Activated CD4-positive, alpha-beta T cell treated with anti-CD3 and anti-CD28 coated beads, Interleukin-2, amount 10 ng/mL, durations not matched to agents 24 days and 14 days (primary cell): ENCODE data around the gene FTO. TPM values are rescaled to one million over a fixed set of nuclear protein-coding genes. Genes with fewer than 3 reads are reported as not detected.
A peak's percentile ranks its signal among the peaks of the same experiment; 100 is the strongest.

ENCODE experiments used
- DNase-seq: peaks from one replicate; pipeline ENCODE4 v3.0.0; 2022
- H3K27ac Mint-ChIP-seq: one replicate; pipeline ENCODE4 v1.8.0; 2022; ENCODE audit warnings: mild to moderate bottlenecking, mixed read lengths
- H3K27me3 Mint-ChIP-seq: one replicate; pipeline ENCODE4 v1.8.0; 2022; ENCODE audit warnings: mixed read lengths
- H3K36me3 Mint-ChIP-seq: one replicate; pipeline ENCODE4 v1.8.0; 2022; ENCODE audit warnings: low read depth, mild to moderate bottlenecking, mixed read lengths
- H3K4me1 Mint-ChIP-seq: one replicate; pipeline ENCODE4 v1.8.0; 2021; ENCODE audit warnings: mixed read lengths
- H3K4me3 Mint-ChIP-seq: one replicate; pipeline ENCODE4 v1.8.0; 2022; ENCODE audit warnings: mild to moderate bottlenecking, moderate library complexity, mixed read lengths
- H3K9me3 Mint-ChIP-seq: one replicate; pipeline ENCODE4 v1.8.0; 2021; ENCODE audit warnings: mixed read lengths
- intact Hi-C: fragments of 100-400 bp; cut with micrococcal nuclease; formaldehyde crosslinking; loops from one replicate; pipeline ENCODE4 v1.15.1; 2023
- total RNA-seq: library from RNA; stranded (reverse); gene quantifications from 2 replicates; pipeline ENCODE4 v1.2.3, GENCODE V29; 2022

FTO gene
- total RNA-seq, 1 donor from 2014 or later, result 60.8 TPM

DNA sequence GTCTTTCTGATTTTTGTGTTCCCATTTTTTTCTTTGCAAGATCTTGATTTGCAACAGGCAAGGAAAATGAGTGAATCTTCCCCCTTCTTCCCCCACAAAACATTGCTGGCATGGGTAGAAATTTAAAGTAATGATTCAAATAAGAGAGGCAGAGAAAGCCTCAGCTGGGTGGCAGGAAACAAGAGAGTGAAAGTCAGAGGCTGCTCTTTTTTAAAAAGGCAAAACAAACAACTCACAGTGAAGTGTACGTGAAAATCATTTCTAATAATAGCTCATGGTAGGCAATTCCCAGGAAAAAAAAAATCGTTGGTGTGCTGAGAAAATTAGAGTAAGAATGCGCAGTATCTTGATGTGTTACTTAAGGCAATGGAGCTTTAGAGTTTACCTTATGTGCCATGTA is 229.5 kb downstream of the FTO start:
- DNase-seq, result no peak
- no peaks in the 10 kb centered on the region for H3K9me3 Mint-ChIP-seq
- no peak overlapping the region for H3K27ac Mint-ChIP-seq
- H3K27me3 Mint-ChIP-seq, result no peaks in the 10 kb centered on the region
- H3K36me3 Mint-ChIP-seq, result peaks cover 5% of the 10 kb centered on the region
- H3K4me3 Mint-ChIP-seq, result peak overlapping the region; percentile 3
- intact Hi-C loops, result no loop called here
- peaks cover 9% of the 10 kb centered on the region for H3K4me1 Mint-ChIP-seq

GRCh38 chr16:53936052-53936451 is 232.1 kb downstream of the FTO start:
- Mint-ChIP-seq H3K27ac (no peak overlapping the region), H3K36me3 (peaks cover 8% of the 10 kb centered on the region), H3K4me1 (peaks cover 9% of the 10 kb centered on the region), H3K4me3 (no peak overlapping the region), H3K9me3 (peaks cover 4% of the 10 kb centered on the region), H3K27me3 (no peaks in the 10 kb centered on the region)
- no peak for DNase-seq
- intact Hi-C loops, result no loop called here

DNA sequence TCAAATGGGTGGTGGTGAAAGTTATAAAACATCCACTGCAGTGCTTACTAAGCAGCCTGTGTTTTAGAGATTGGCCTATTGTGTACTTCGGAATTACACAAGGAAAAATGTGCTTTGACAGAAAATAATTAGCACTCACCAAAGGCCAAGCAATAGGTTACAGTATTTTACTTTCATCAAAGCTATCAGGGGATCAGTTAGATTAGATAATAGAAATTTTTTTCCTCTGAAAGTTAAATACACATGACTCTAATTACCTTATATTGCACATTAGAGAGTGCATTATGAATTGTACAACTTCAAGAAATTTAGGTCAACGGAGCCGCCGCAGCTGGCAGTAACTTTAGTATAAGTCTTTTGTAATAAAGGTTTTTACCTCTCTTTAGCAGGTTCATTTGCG is 232.6 kb downstream of the FTO start:
- DNase-seq, result no peak
- intact Hi-C loops, result no loop called here
- H3K27me3 Mint-ChIP-seq, result no peaks in the 10 kb centered on the region
- H3K36me3 Mint-ChIP-seq, result peaks cover 8% of the 10 kb centered on the region
- no peak overlapping the region for H3K4me3 Mint-ChIP-seq
- no peak overlapping the region for H3K27ac Mint-ChIP-seq
- H3K4me1 Mint-ChIP-seq, result peaks cover 9% of the 10 kb centered on the region
- peaks cover 4% of the 10 kb centered on the region for H3K9me3 Mint-ChIP-seq

- intact Hi-C loops, result no loop called here
- no peak for DNase-seq
- Mint-ChIP-seq H3K9me3 (peaks cover 4% of the 10 kb centered on the region), H3K4me1 (peaks cover 9% of the 10 kb centered on the region), H3K4me3 (no peak overlapping the region), H3K36me3 (peaks cover 8% of the 10 kb centered on the region), H3K27me3 (no peaks in the 10 kb centered on the region), H3K27ac (no peak overlapping the region)
Measured at GRCh38 chr16:53937161-53937880, 233.4 kb downstream of the FTO start.

- Mint-ChIP-seq H3K27me3 (no peaks in the 10 kb centered on the region), H3K9me3 (peaks cover 4% of the 10 kb centered on the region), H3K36me3 (peaks cover 2% of the 10 kb centered on the region), H3K27ac (no peak overlapping the region), H3K4me1 (peaks cover 13% of the 10 kb centered on the region), H3K4me3 (no peak overlapping the region)
- intact Hi-C loops, result loop anchor here (10.0 kb wide), 1 partner anchor 341 kb away; the partner anchor contains the start of gene IRX3
- DNase-seq, result no peak
Measured at GRCh38 chr16:53944025-53944424, 240.1 kb downstream of the FTO start.

- Mint-ChIP-seq H3K4me3 (no peak overlapping the region), H3K27ac (no peak overlapping the region), H3K4me1 (peaks cover 20% of the 10 kb centered on the region), H3K9me3 (no peaks in the 10 kb centered on the region), H3K36me3 (peaks cover 1% of the 10 kb centered on the region), H3K27me3 (no peaks in the 10 kb centered on the region)
- intact Hi-C loops, result loop anchor here (10.0 kb wide), 1 partner anchor 339 kb away; the partner anchor contains the start of gene IRX3
- DNase-seq, result peak; percentile 67
Measured at GRCh38 chr16:53945996-53946395, 242.0 kb downstream of the FTO start.

GRCh38 chr16:53946746-53947386 is 242.9 kb downstream of the FTO start:
- Mint-ChIP-seq H3K27me3 (no peaks in the 10 kb centered on the region), H3K27ac (no peak overlapping the region), H3K4me3 (no peak overlapping the region), H3K4me1 (peaks cover 25% of the 10 kb centered on the region), H3K36me3 (no peaks in the 10 kb centered on the region), H3K9me3 (no peaks in the 10 kb centered on the region)
- peak; percentile 60 for DNase-seq
- intact Hi-C loops, result loop anchor here (10.0 kb wide), 1 partner anchor 338 kb away; the partner anchor contains the start of gene IRX3

DNA sequence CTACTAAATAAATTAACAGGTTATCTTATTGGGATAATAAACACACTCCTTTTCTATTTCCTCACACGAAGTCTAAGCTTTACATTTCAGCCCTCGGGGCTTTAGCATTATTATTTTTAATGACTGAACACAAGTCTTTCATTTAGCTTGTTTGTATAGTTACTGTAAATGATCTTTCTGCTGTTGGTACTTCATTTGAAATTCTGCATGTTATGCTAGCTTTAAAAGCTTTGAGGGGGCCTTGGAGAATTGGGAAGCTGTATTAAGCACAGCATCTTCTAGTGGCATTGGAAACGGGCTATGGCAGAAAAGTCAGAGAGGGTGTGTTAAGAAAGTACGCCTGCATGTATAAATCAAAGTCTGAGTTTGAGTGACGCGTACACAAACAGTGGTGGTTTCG is 243.7 kb downstream of the FTO start:
- DNase-seq, result no peak
- no peak overlapping the region for H3K27ac Mint-ChIP-seq
- no peaks in the 10 kb centered on the region for H3K36me3 Mint-ChIP-seq
- no peaks in the 10 kb centered on the region for H3K9me3 Mint-ChIP-seq
- no peaks in the 10 kb centered on the region for H3K27me3 Mint-ChIP-seq
- peaks cover 33% of the 10 kb centered on the region for H3K4me1 Mint-ChIP-seq
- no peak overlapping the region for H3K4me3 Mint-ChIP-seq
- intact Hi-C loops, result loop anchor here (10.0 kb wide), 1 partner anchor 337 kb away; the partner anchor contains the start of gene IRX3

DNA sequence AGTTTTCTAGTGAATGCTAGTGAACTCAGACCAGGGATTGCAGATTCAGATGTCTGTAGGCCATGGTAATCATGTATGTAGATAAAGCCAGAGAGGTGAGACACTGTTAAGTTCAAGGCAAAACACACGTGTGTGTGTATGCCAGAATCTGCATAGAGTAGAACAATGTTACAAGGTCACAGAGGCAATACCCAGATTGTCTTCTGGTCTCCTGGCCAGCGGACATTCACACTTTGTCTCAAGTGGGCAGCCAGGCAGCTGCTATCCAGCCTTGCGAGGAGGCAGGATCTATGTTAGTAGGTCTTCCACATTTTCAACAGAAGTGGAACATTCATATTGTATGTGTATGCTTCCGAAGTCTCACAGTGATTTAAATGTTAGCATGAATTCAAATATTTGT is 244.4 kb downstream of the FTO start:
- H3K9me3 Mint-ChIP-seq, result no peaks in the 10 kb centered on the region
- intact Hi-C loops, result loop anchor here (10.0 kb wide), 1 partner anchor 336 kb away; the partner anchor contains the start of gene IRX3
- H3K36me3 Mint-ChIP-seq, result no peaks in the 10 kb centered on the region
- no peaks in the 10 kb centered on the region for H3K27me3 Mint-ChIP-seq
- no peak overlapping the region for H3K4me3 Mint-ChIP-seq
- peaks cover 39% of the 10 kb centered on the region for H3K4me1 Mint-ChIP-seq
- no peak for DNase-seq
- no peak overlapping the region for H3K27ac Mint-ChIP-seq

DNA sequence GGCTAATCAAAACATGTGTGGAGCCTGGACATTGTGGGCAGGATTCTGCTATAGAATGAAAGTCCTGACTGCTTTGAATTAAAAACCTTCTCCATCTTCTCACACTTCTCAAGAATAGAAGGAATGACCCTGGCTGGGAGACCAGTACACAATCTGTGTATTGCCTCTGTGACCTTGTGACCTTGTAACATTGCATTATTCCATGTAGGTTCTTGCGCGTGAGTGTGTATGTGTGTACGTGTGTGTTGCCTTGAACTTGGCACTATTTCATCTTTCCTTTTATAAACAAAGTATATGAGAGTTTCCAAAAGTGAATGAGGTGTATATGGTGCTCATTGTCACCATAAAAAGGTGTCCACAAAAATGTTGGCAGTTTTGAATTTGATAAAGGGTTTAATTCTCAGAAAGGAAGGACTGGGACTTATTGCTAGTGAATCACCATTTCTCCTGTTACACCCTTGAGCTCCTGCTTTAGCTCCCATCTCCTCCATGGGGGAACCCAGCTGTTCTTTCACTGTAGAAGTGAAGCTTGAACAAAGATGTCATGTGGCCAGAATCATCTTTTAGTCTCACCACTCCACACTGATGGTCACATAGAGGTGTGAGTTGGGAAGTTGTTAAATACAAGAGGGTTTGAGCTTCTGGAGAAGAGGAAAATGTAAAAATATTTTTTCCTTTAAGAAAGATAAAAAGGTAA is 244.9 kb downstream of the FTO start:
- no peaks in the 10 kb centered on the region for H3K27me3 Mint-ChIP-seq
- H3K4me1 Mint-ChIP-seq, result peaks cover 40% of the 10 kb centered on the region

GRCh38 chr16:53949715-53950410 is 245.9 kb downstream of the FTO start:
- H3K9me3 Mint-ChIP-seq, result peaks cover 5% of the 10 kb centered on the region
- peak overlapping the region; percentile 19 for H3K4me3 Mint-ChIP-seq
- H3K36me3 Mint-ChIP-seq, result no peaks in the 10 kb centered on the region
- H3K27me3 Mint-ChIP-seq, result no peaks in the 10 kb centered on the region
- DNase-seq, result no peak
- H3K4me1 Mint-ChIP-seq, result peaks cover 45% of the 10 kb centered on the region
- intact Hi-C loops, result loop anchor here (5.0 to 10.0 kb wide), 3 partner anchors 38 to 975 kb away; partner anchors contain the start of gene IRX3
- no peak overlapping the region for H3K27ac Mint-ChIP-seq

More for the DNA sequence above, 244.9 kb downstream of the FTO start:
- H3K27ac Mint-ChIP-seq, result no peak overlapping the region
- DNase-seq, result no peak
- H3K9me3 Mint-ChIP-seq, result no peaks in the 10 kb centered on the region
- no peak overlapping the region for H3K4me3 Mint-ChIP-seq
- intact Hi-C loops, result loop anchor here (10.0 kb wide), 1 partner anchor 336 kb away; the partner anchor contains the start of gene IRX3
- no peaks in the 10 kb centered on the region for H3K36me3 Mint-ChIP-seq

- H3K27ac Mint-ChIP-seq, result no peak overlapping the region
- no peaks in the 10 kb centered on the region for H3K27me3 Mint-ChIP-seq
- peaks cover 47% of the 10 kb centered on the region for H3K4me1 Mint-ChIP-seq
- H3K36me3 Mint-ChIP-seq, result peaks cover 1% of the 10 kb centered on the region
- no peak overlapping the region for H3K4me3 Mint-ChIP-seq
- H3K9me3 Mint-ChIP-seq, result peaks cover 9% of the 10 kb centered on the region
- intact Hi-C loops, result loop anchor here (5.0 to 10.0 kb wide), 2 partner anchors 38 to 974 kb away; no protein-coding TSS in a partner anchor
- no peak for DNase-seq
Measured at GRCh38 chr16:53950677-53951076, 246.7 kb downstream of the FTO start.
